ENCODE results near the gene KIF1B.

KIF1B gene, protein sequence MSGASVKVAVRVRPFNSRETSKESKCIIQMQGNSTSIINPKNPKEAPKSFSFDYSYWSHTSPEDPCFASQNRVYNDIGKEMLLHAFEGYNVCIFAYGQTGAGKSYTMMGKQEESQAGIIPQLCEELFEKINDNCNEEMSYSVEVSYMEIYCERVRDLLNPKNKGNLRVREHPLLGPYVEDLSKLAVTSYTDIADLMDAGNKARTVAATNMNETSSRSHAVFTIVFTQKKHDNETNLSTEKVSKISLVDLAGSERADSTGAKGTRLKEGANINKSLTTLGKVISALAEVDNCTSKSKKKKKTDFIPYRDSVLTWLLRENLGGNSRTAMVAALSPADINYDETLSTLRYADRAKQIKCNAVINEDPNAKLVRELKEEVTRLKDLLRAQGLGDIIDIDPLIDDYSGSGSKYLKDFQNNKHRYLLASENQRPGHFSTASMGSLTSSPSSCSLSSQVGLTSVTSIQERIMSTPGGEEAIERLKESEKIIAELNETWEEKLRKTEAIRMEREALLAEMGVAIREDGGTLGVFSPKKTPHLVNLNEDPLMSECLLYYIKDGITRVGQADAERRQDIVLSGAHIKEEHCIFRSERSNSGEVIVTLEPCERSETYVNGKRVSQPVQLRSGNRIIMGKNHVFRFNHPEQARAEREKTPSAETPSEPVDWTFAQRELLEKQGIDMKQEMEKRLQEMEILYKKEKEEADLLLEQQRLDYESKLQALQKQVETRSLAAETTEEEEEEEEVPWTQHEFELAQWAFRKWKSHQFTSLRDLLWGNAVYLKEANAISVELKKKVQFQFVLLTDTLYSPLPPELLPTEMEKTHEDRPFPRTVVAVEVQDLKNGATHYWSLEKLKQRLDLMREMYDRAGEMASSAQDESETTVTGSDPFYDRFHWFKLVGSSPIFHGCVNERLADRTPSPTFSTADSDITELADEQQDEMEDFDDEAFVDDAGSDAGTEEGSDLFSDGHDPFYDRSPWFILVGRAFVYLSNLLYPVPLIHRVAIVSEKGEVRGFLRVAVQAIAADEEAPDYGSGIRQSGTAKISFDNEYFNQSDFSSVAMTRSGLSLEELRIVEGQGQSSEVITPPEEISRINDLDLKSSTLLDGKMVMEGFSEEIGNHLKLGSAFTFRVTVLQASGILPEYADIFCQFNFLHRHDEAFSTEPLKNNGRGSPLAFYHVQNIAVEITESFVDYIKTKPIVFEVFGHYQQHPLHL (N-terminal part only)

GRCh38 chr1:10209905-10210810, at the start of gene KIF1B:
Gene KIF1B, plus strand, starts transcription at chr1:10210570. Its CDS starts 21,759 bp downstream, at chr1:10232329.
- peak; percentile 86 to 91 for DNase-seq

DNA sequence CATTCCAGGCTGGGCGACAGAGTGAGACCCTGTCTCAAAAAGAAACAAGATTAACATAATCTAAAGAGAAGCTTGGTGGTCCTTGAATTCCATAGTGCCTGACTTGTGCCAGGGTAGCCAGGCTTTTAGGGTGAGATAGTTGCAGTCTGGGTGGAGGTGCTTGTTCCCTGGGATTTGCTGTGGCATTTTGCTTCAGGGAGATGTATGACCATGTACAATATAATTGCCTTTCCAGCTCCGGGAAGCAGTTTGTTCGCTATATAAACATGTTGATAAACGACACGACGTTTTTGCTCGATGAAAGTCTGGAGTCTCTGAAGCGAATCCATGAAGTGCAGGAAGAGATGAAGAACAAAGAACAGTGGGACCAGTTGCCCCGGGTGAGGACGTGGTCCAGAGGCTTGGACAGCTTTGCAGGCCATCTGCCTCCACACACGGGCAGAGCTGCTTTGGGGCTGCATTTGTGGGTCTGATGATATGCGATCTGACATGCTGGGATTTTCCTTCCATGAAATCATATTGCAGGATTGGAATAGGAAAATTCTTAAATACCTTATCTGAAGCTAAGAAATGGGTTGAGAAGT, 49.4 kb upstream of the KIF1B start:
- no peak for DNase-seq

DNA sequence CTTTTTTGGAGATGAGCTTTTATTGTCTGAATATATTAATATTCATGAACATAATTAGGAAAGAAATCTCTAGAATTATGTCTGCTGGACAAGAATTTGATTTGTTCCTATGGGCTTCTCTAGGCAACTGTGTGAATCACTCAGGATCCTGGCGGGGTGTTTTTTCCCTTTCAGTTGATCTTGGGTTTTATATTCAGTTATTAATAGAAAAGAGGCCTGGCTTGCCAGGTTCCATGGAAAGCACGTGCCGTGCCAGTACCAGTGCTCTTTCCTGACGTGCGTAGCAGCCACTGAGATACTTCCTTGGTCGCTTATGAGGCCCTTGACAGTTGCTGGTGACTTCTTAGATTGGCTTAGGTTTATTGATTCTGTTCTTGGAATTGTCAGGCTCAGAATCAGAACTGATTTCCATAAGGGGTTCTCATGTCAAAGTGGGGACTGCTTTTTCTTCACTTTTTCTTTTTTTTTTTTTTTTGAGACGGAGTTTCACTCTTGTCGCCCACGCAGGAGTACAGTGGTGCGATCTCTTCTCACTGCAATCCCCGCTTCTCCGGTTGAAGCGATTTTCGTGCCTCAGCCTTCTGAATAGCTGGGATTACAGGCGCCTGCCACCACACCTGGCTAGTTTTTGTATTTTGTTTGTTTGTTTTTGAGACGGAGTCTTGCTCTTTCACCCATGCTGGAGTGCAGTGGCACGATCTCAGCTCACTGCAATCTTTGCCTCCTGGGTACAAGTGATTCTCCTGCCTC, 48.7 kb upstream of the KIF1B start:
- no peak for DNase-seq

DNA sequence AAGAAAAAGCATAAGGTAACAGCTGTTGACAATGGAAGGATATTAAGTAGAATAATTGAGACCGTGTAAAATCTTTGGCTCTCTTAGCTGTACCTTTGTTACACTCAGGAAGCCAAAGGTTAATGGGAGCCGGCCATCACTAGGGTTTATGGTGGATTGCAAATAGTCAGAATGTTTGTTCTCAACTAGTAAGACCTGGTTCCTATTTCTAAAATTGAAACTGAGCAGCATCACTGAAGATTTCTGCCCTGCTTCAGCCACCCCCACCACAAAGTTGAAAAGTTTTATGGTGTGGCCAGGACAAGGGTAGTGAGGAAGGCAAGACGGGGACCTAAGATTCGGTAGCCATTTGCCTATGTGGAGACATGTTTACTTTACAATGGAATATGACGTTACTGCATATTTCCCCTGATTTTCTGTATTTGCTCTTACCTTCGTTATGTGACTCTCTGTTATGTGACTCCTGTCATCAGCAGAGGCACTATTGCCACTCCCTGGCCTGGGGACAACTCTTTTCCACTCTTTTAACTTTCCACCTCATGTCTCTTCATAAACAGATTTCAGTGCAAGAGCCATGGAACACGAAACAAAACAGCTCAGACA, 41.4 kb upstream of the KIF1B start:
- DNase-seq: no peak

DNA sequence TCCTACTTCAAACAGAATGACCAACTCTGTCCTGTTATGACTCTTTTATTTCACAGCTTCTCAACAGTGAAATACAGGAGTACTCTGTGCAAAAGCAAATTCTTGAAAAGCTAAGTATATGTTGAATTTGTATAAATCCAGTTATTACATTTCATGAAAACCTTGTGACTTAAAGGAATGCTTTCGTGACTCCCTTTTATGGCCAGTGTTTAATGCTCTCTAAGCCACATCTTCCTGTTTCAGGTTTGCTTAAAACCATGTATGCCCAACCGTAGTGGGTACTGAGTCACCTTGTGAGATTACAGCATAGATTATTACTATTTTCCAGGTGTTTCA, 40.2 kb upstream of the KIF1B start:
- no peak for DNase-seq

DNA sequence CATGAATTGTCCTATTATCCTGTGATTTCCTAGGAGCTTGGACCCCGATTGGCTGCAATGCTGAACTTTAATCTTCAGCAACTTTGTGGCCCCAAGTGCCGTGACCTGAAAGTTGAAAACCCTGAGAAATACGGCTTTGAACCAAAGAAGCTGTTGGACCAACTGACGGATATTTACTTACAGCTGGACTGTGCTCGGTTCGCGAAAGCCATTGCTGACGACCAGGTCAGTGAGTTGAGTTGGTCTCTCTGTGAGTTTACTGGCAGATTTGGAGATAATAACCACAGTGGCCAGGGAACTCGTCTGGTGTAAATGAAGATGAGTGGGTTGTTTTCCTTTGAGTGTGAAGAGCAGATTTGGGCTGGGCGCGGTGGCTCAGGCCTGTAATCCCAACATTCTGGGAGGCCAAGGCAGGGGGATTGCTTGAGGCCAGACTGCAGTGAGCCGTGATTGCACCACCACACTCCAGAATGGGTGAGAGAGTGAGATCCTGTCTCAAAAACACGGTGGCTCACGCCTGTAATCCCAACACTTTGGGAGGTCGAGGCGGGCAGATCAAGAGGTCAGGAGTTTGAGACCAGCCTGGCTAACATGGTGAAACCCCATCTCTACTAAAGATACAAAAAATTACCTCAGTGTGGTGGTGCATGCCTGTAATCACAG, 39.1 kb upstream of the KIF1B start:
- DNase-seq: no peak

DNA sequence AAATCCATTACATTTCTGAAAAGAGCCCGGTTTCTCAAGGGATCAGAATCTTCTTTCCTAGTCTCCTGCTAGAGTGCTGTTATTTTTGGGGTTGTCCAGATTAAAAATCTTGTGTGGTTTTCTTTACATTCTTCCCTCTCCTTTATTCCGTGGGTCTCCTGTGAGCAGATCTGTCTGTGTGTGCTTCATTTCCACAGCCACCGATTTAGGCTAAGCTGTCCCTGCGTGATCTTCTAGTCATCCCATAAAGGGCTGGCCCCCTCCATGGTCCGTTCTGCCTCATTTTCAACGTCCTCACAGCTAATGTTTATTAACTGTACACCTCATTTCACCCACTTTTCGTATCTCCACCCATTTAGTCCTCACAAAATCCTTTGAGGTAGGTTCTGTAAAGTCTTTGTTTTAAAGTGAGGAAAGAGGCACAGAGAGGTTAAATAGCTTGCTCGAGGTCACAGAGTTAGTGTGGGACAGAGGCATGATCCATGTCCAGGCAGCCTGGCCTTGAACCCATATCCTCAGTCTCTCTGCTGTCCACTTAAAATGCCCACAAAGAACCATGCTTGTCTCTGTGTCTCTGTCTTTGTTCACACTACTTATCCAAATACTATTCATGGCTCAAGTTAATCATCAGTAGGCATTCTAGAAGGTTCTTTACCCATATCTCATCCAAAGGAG, 38.2 kb upstream of the KIF1B start:
- DNase-seq: no peak

- DNase-seq: no peak
Observed at GRCh38 chr1:10173582-10173981, 36.8 kb upstream of the KIF1B start.

GRCh38 chr1:10177876-10178275, 32.5 kb upstream of the KIF1B start:
- DNase-seq: no peak

GRCh38 chr1:10178597-10179405, 31.6 kb upstream of the KIF1B start:
- no peak for DNase-seq

DNA sequence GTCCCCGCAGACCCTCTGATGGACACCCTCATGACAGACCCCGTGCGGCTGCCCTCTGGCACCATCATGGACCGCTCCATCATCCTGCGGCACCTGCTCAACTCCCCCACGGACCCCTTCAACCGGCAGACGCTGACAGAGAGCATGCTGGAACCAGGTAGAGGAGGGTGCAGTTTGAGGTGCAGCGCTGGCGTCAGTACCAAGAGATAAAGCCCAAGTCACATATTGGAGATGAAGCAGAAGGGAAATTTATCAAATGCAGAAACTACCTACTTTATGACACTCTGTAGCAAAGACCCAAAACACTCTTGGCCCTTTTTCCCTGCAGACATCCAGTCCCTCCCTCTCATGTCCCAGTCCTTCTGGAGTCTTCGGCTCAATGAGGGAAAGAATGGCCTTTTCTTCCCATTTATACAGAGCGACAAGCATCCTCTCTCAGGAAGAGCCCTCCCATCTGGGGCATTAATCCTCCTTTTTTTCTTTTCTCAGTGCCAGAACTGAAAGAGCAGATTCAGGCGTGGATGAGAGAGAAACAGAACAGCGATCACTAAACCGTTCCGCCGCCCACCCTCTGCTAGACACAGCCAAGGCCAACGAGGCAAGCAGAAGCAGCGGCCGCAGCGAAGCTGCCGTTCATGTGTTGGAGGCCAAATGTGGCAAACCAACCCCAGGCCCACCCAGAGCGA, 30.8 kb upstream of the KIF1B start:
- no peak for DNase-seq

DNA sequence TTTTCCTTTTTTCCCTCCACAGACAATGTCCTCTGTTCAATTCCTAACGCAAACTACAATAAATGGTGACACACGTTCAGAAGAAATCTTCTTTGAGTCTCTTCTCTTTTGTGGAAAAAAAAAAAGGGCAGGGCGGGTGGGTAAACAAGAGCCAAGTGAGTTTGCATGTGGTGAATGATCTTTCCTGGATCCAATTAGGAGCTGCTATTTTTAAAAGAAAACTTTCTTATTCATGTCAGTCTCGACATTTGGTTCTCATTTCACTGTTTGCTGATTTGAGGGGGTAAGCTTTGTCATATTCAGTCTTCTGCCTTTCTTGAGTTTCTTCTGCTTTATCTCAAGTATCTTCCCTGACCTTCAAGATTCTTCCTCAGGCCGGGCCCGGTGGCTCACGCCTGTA, 29.2 kb upstream of the KIF1B start:
- no peak for DNase-seq

GRCh38 chr1:10185759-10186158, 24.6 kb upstream of the KIF1B start:
- DNase-seq: no peak

DNA sequence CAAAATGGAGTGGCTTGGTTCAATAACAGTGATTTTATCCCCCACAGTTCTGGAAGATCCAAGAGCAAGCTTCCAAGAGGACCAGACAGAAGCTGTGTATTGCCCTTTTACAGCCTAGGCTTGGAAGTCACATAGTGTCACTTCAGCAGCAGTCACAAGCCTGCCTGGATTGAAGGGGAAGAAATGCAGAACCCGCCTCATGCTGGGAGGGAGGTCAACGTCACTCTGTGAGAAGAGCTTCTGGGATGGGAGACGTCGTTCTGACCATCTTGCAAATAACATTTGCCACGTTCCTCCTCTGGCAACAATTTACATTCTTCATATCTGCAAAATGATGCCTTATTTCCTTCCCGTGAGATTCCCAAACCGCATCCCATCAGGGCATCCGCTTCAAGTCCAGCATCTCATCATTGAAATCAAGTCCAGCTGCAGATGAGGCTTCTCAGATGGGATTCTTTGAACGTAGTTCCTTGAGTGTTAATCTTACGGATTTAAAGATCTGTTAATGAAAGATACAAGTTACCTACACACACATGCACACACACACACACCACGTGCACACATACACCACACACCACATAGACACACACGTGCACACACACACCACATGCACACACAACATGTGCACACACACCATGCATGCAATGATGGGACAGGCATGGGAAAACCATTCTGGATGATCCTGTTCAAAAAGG, 23.9 kb upstream of the KIF1B start:
- no peak for DNase-seq

DNA sequence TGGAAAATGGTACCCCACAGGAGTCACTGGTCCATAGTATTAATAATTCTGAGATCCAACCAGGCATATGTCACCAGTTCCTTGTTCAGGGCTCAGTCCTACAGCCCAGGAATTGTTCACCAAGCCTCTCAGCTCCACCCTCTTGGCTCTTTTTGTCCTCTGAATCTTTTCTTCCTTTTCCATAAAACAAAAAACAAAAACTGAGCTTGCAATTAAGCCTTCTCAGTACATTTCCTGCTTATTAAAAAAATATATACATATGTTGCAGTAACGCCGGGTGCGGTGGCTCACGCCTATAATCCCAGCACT, 23.4 kb upstream of the KIF1B start:
- DNase-seq: peak in 1 of 2 experiments; percentile 27

DNA sequence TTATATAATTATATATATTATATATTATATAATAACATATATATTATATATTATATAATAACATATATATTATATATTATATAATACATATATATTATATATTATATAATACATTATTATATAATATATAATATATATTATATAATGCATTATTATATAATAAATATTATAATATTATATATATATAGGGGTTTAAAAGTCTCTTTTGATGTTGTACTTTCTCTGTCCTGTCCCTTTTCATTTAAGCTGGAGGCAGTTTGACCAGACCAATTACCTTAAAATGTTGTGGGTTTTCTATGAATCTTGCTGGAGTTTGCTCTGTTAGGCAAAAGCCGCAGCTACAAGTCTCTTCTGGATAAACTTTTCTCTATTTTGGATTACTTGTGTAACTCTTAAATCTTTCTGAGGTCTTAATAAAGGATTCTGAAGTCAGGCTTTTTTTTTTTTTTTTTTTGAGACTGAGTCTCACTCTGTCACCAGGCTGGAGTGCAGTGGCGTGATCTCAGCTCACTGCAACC, 22.2 kb upstream of the KIF1B start:
- peak in 1 of 2 experiments; percentile 46 for DNase-seq

DNA sequence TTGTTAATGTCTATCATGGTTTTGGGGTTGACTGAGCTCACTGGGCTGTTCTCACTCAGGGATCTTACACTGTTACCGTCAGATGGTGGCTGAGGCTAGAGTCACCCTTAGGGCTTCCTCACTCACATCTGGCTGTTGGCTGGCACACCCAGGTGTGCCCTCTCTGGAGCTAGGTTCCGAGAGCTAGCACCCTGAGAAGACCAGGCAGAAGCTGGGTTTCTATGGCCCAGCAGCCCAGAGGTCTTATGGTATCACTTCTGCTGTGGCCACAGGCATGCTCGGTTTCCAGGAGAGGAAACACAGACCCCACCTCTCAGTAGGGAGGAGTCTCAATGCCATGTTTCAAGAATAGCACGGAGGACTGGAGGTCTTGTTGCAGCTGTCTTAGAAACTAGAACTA, 20.7 kb upstream of the KIF1B start:
- DNase-seq: no peak

Data from Kasumi-1 (cell line).